Glomerular visceral epithelial cell (primary cell): ENCODE results near the gene GNB1L.

ENCODE experiments used
- DNase-seq: peaks from one replicate; pipeline ENCODE4 v3.0.0-alpha.2; 2016; ENCODE audit errors: extremely low spot score

Gene GNB1L

GRCh38 chr22:19733755-19734154 lies 120.9 kb downstream of the GNB1L start:
- no peak for DNase-seq
